Keratinocyte (primary cell): Measurements from ENCODE around the gene KCNN1.

ENCODE experiments used
- CTCF ChIP-seq, 3 experiments: IDR thresholded peaks in 1 of 3; conservative IDR thresholded peaks in 1 of 3; optimal IDR thresholded peaks in 1 of 3; 2 replicates in 2 of 3; 3 replicates in 1 of 3; pipeline versions ENCODE3 to v1.5.1; 2011; ENCODE audit warnings: low read length in 3 of 3, mild to moderate bottlenecking in 3 of 3, moderate library complexity in 2 of 3, control low read depth in 1 of 3, inconsistent platforms in 1 of 3; ENCODE audit not compliant: insufficient read depth in 2 of 3; ENCODE audit errors: extremely low read depth in 1 of 3
- EZH2 ChIP-seq: IDR thresholded peaks from one replicate; pipeline ENCODE4 v1.6.1; 2012; ENCODE audit warnings: inconsistent platforms, mild to moderate bottlenecking, low read length, moderate library complexity

GRCh38 chr19:17942181-17942580, 24.7 kb upstream of the KCNN1 start:
- TF ChIP-seq CTCF (optimal IDR thresholded peaks at IDR 0.05 in 1 of 3, IDR thresholded peaks at IDR 0.05 in 1 of 3, conservative IDR thresholded peaks at IDR 0.05 in 1 of 3; ENCODE audit: extremely low read depth in 1 of 3, insufficient read depth in 2 of 3, low read length in 3 of 3) (no peak), EZH2 (no peak)
